IMR-90 (cell line): ENCODE measurements around the gene STPG4. TPM values are rescaled to one million over a fixed set of nuclear protein-coding genes. Genes with fewer than 3 reads are reported as not detected.

Experiments
- ATAC-seq: fragments of 200-7000 bp; cut with Tn5 transposase; 2 replicates; pipeline ENCODE4 v1.9.1; 2020; ENCODE audit warnings: low read depth, mild to moderate bottlenecking, moderate library complexity
- BruUV-seq: library from RNA; stranded (reverse); fragments of 400-500 nt; replicated peaks from 2 replicates; lab custom pipeline; 2021; lab: Mats Ljungman, UMichigan
- CTCF ChIA-PET: fragments of 300-600 bp; formaldehyde crosslinking; extraction: SDS; loops from one replicate; lab custom pipeline; 2021; ENCODE audit warnings: antibody characterized with exemption; lab: Yijun Ruan, JAX
- POLR2A ChIA-PET: fragments of 300-600 bp; sonication (Branson Sonifier 250); formaldehyde crosslinking; loops from one replicate; lab custom pipeline; 2022; ENCODE audit warnings: antibody characterized with exemption; ENCODE audit not compliant: unreplicated experiment; lab: Charles Lee
- DNase-seq: peaks from one replicate; pipeline ENCODE4 v3.0.0; 2013
- H2AFZ ChIP-seq: replicated peaks from 2 replicates; pipeline ENCODE3; 2013; ENCODE audit warnings: low read length, mild to moderate bottlenecking; ENCODE audit not compliant: poor library complexity
- H2AK5ac ChIP-seq: 2 replicates; pipeline ENCODE4 v1.6.1; 2013; ENCODE audit warnings: low read depth, low read length, inconsistent platforms
- H2AK9ac ChIP-seq: replicated peaks from 2 replicates; pipeline ENCODE3; 2013; ENCODE audit warnings: mild to moderate bottlenecking, low read depth, low read length, moderate library complexity; ENCODE audit not compliant: poor library complexity
- H2BK120ac ChIP-seq: 2 replicates; pipeline ENCODE4 v1.6.1; 2013; ENCODE audit warnings: low read depth, low read length, inconsistent platforms
- H2BK15ac ChIP-seq: 3 replicates; pipeline ENCODE4 v1.6.1; 2013; ENCODE audit warnings: low read depth, low read length, inconsistent platforms
- H2BK20ac ChIP-seq: 2 replicates; pipeline ENCODE4 v1.6.1; 2013; ENCODE audit warnings: low read depth, mild to moderate bottlenecking, inconsistent platforms, low read length, moderate library complexity
- H2BK5ac ChIP-seq: 2 replicates; pipeline ENCODE4 v1.6.1; 2013; ENCODE audit warnings: mild to moderate bottlenecking, low read depth, low read length, inconsistent platforms; ENCODE audit not compliant: poor library complexity, severe bottlenecking
- H3K14ac ChIP-seq: replicated peaks from 2 replicates; pipeline ENCODE4 v1.6.1; 2013; ENCODE audit warnings: low read depth, low read length, inconsistent platforms
- H3K18ac ChIP-seq: 2 replicates; pipeline ENCODE4 v1.6.1; 2013; ENCODE audit warnings: low read depth, low read length, control low read depth
- H3K23ac ChIP-seq: 2 replicates; pipeline ENCODE4 v1.6.1; 2013; ENCODE audit warnings: low read depth, low read length, inconsistent platforms
- H3K27ac ChIP-seq: 2 replicates; pipeline ENCODE4 v1.5.1; 2013; ENCODE audit warnings: mild to moderate bottlenecking, control low read depth, low read length; ENCODE audit not compliant: insufficient read depth
- H3K27me3 ChIP-seq: 2 replicates; pipeline ENCODE4 v1.6.1; 2013; ENCODE audit warnings: low read length; ENCODE audit not compliant: control insufficient read depth, insufficient read depth
- H3K36me3 ChIP-seq: 2 replicates; pipeline ENCODE4 v1.6.1; 2013; ENCODE audit warnings: low read length, mixed read lengths; ENCODE audit not compliant: control insufficient read depth, insufficient read depth
- H3K4ac ChIP-seq: 2 replicates; pipeline ENCODE4 v1.6.1; 2013; ENCODE audit warnings: low read depth, low read length, inconsistent platforms
- H3K4me1 ChIP-seq: 2 replicates; pipeline ENCODE4 v1.6.1; 2013; ENCODE audit warnings: low read length, mixed read lengths; ENCODE audit not compliant: control insufficient read depth, insufficient read depth
- H3K4me2 ChIP-seq: 2 replicates; pipeline ENCODE4 v1.6.1; 2013; ENCODE audit warnings: low read depth, mild to moderate bottlenecking, control low read depth, low read length, moderate library complexity
- H3K4me3 ChIP-seq: 2 replicates; pipeline ENCODE4 v1.5.1; 2013; ENCODE audit warnings: low read depth, mild to moderate bottlenecking, control low read depth, low read length, moderate library complexity; ENCODE audit not compliant: insufficient read depth
- H3K56ac ChIP-seq: 2 replicates; pipeline ENCODE4 v1.6.1; 2013; ENCODE audit warnings: low read length, inconsistent platforms; ENCODE audit not compliant: insufficient read depth; ENCODE audit errors: extremely low read depth
- H3K79me1 ChIP-seq, 2 experiments: 2 replicates each; pipeline ENCODE4 v1.6.1; 2013; ENCODE audit warnings: low read length in 2 of 2, inconsistent platforms in 1 of 2, low read depth in 1 of 2
- H3K9ac ChIP-seq: 2 replicates; pipeline ENCODE4 v1.6.1; 2013; ENCODE audit warnings: low read depth, low read length, control low read depth
- H3K9me1 ChIP-seq: 2 replicates; pipeline ENCODE4 v1.6.1; 2013; ENCODE audit warnings: low read length, inconsistent platforms; ENCODE audit not compliant: insufficient read depth
- H3K9me3 ChIP-seq: 2 replicates; pipeline ENCODE4 v1.6.1; 2013; ENCODE audit warnings: low read length; ENCODE audit not compliant: control insufficient read depth, insufficient read depth
- H4K20me1 ChIP-seq: 2 replicates; pipeline ENCODE4 v1.6.1; 2013; ENCODE audit warnings: low read length, inconsistent platforms; ENCODE audit not compliant: insufficient read depth
- H4K5ac ChIP-seq: 2 replicates; pipeline ENCODE4 v1.6.1; 2013; ENCODE audit warnings: mild to moderate bottlenecking, low read depth, low read length, control low read depth
- H4K8ac ChIP-seq, 2 experiments: 2 replicates each; pipeline ENCODE4 v1.6.1; 2013; ENCODE audit warnings: low read depth in 2 of 2, low read length in 2 of 2, control low read depth in 1 of 2, inconsistent platforms in 1 of 2
- H4K91ac ChIP-seq: 2 replicates; pipeline ENCODE4 v1.6.1; 2013; ENCODE audit warnings: low read depth, low read length, inconsistent platforms; ENCODE audit not compliant: insufficient read depth
- CEBPB ChIP-seq: IDR thresholded peaks from 2 replicates; pipeline ENCODE4 v1.6.1; 2012; ENCODE audit warnings: low read depth, low read length, improper control_type of control experiment
- CHD1 ChIP-seq: IDR thresholded peaks from 2 replicates; pipeline ENCODE4 v1.6.1; 2012; ENCODE audit warnings: low read depth, low read length, improper control_type of control experiment
- CTCF ChIP-seq: conservative IDR thresholded peaks from 2 replicates; pipeline ENCODE4 v1.5.1; 2012; ENCODE audit warnings: mild to moderate bottlenecking, low read depth, low read length, improper control_type of control experiment
- ELK1 ChIP-seq: fragments of 150-350 bp; IDR thresholded peaks from 2 replicates; pipeline ENCODE4 v1.6.1; 2016; ENCODE audit warnings: low read depth, mild to moderate bottlenecking, low read length, moderate library complexity, borderline replicate concordance
- FOS ChIP-seq: fragments of 150-350 bp; IDR thresholded peaks from 2 replicates; pipeline ENCODE4 v1.6.1; 2016; ENCODE audit warnings: low read depth, low read length
- MAFK ChIP-seq: IDR thresholded peaks from 2 replicates; pipeline ENCODE4 v1.6.1; 2012; ENCODE audit warnings: low read depth, low read length, improper control_type of control experiment
- MAZ ChIP-seq: IDR thresholded peaks from 2 replicates; pipeline ENCODE4 v1.6.1; 2012; ENCODE audit warnings: low read depth, mild to moderate bottlenecking, low read length, improper control_type of control experiment, moderate library complexity, borderline replicate concordance
- MXI1 ChIP-seq: IDR thresholded peaks from 2 replicates; pipeline ENCODE4 v1.6.1; 2012; ENCODE audit warnings: low read depth, mild to moderate bottlenecking, low read length, moderate library complexity, borderline replicate concordance
- POLR2A ChIP-seq: IDR thresholded peaks from 2 replicates; pipeline ENCODE4 v1.6.1; 2012; ENCODE audit warnings: mild to moderate bottlenecking, low read depth, low read length
- RAD21 ChIP-seq: IDR thresholded peaks from 2 replicates; pipeline ENCODE4 v1.6.1; 2012; ENCODE audit warnings: low read length, improper control_type of control experiment
- RCOR1 ChIP-seq: IDR thresholded peaks from 2 replicates; pipeline ENCODE4 v1.6.1; 2012; ENCODE audit warnings: mild to moderate bottlenecking, low read length, improper control_type of control experiment; ENCODE audit not compliant: insufficient replicate concordance
- RFX5 ChIP-seq: IDR thresholded peaks from 2 replicates; pipeline ENCODE4 v1.8.0; 2012; ENCODE audit warnings: low read depth, mild to moderate bottlenecking, low read length, moderate library complexity
- SMC3 ChIP-seq: fragments of 150-350 bp; IDR thresholded peaks from 2 replicates; pipeline ENCODE4 v1.6.1; 2016; ENCODE audit warnings: low read depth, mild to moderate bottlenecking, antibody characterized with exemption, low read length, moderate library complexity
- WGBS, 2 experiments: methylation state at CpG; one replicate each; pipeline versions ENCODE4 v1.1.5 to v1.1.7; 2013; ENCODE audit warnings: missing lambda C conversion rate in 2 of 2; ENCODE audit not compliant: insufficient read length in 1 of 2; ENCODE audit errors: extremely low coverage in 2 of 2; 5-methylcytosine and 5-hydroxymethylcytosine counted together
- dilution Hi-C: fragments of 300-500 bp; cut with HindIII; formaldehyde crosslinking; loops from one replicate; pipeline ENCODE4 v1.14.3; 2018; ENCODE audit warnings: low sequenced_read_pairs; ENCODE audit not compliant: unreplicated experiment
- in situ Hi-C: fragments of 300-500 bp; cut with MboI; formaldehyde crosslinking; loops from 3 replicates; pipeline ENCODE4 v1.14.3; 2019; ENCODE audit warnings: low sequenced_read_pairs, inconsistent platforms, mixed read lengths
- intact Hi-C: fragments of 100-400 bp; cut with micrococcal nuclease; formaldehyde crosslinking; loops from 2 replicates; pipeline ENCODE4 v1.10.0; 2022
- polyA plus RNA-seq, 3 experiments: library from polyadenylated mRNA; depleted of rRNA; stranded (reverse); fragments of >200 nt; gene quantifications; 2 replicates each; pipeline ENCODE4 v1.2.3, GENCODE V29; 2012; ENCODE audit warnings: low replicate concordance in 1 of 3
- total RNA-seq: library from RNA; depleted of rRNA; stranded (reverse); fragments of >200 nt; gene quantifications from 2 replicates; pipeline ENCODE4 v1.2.3, GENCODE V29; 2012

STPG4 gene
- total and polyA plus RNA-seq, 2 of the 4 experiments (the other 2 are of a cell fraction), result 0.12 to 0.18 TPM

- CTCF ChIA-PET, result no interaction called here
- DNase-seq (no peak), ATAC-seq (no peak)
- H3K23ac ChIP-seq, result no peak overlapping the region
- no peak overlapping the region for H3K4ac ChIP-seq
- H2BK120ac ChIP-seq, result peak overlapping the region; percentile 0
- in situ Hi-C loops (no loop called here), dilution Hi-C loops (no loop called here), intact Hi-C loops (no loop called here)
- no peaks in the 10 kb centered on the region for H3K9me3 ChIP-seq
- no TSS peak for BruUV-seq
- no peak overlapping the region for H3K9ac ChIP-seq
- H2BK15ac ChIP-seq, result no peak overlapping the region; the same call in 2 of the 3 replicates
- POLR2A ChIA-PET, result no interaction called here
- no peak overlapping the region for H4K91ac ChIP-seq
- H4K8ac ChIP-seq, result no peak overlapping the region
- no peak overlapping the region for H2BK20ac ChIP-seq
- H4K20me1 ChIP-seq, result no peaks in the 10 kb centered on the region
- TF ChIP-seq ELK1 (no peak), MAFK (no peak), FOS (no peak), CEBPB (no peak), POLR2A (no peak), RAD21 (no peak), SMC3 (no peak), RFX5 (no peak), MXI1 (no peak), MAZ (no peak), CTCF (no peak), RCOR1 (no peak), CHD1 (no peak)
- 0 out of 2 replicates have a peak overlapping the region, but pooled peaks have one; percentile 14 for H3K14ac ChIP-seq
- peak overlapping the region; percentile 14 for H2AFZ ChIP-seq
- no peak overlapping the region for H2AK9ac ChIP-seq
- no peaks in the 10 kb centered on the region for H3K27me3 ChIP-seq
- peaks cover 8% of the 10 kb centered on the region for H3K9me1 ChIP-seq
- no peaks in the 10 kb centered on the region for H3K79me1 ChIP-seq
- peaks cover 7% of the 10 kb centered on the region for H3K4me1 ChIP-seq
- no peak overlapping the region for H4K5ac ChIP-seq
- H2AK5ac ChIP-seq, result no peak overlapping the region
- no peak overlapping the region for H3K56ac ChIP-seq
- H3K18ac ChIP-seq, result peak overlapping the region; percentile 26; the same call in 1 of the 2 replicates
- H3K4me2 ChIP-seq, result no peak overlapping the region
- no peak overlapping the region for H3K27ac ChIP-seq
- no peaks in the 10 kb centered on the region for H3K36me3 ChIP-seq
- H2BK5ac ChIP-seq, result no peak overlapping the region
- H3K4me3 ChIP-seq, result no peak overlapping the region
- 92% methylated on average over 2 of the region's 5 CpGs; no CpG with 5 or more reads in 1 of the 2 experiments for whole genome bisulfite sequencing, 2 experiments
Observed at GRCh38 chr2:47095349-47096020, 59.6 kb downstream of the STPG4 start.
